B cell (primary cell): Measurements from ENCODE around the gene RHBDF1. TPM values are rescaled to one million over a fixed set of nuclear protein-coding genes. Genes with fewer than 3 reads are reported as not detected.

ENCODE experiments used
- ATAC-seq: fragments of 200-7000 bp; cut with Tn5 transposase; one replicate; pipeline ENCODE4 v1.10.0; 2021; ENCODE audit warnings: low read depth, mild to moderate bottlenecking, moderate number of reproducible peaks, moderate library complexity
- CTCF ChIA-PET: fragments of 350-600 bp; sonication (Branson Sonifier 250); formaldehyde crosslinking; loops from one replicate; lab custom pipeline; 2021; ENCODE audit warnings: antibody characterized with exemption, inconsistent platforms; lab: Charles Lee
- POLR2A ChIA-PET: fragments of 350-600 bp; sonication (Branson Sonifier 250); formaldehyde crosslinking; loops from one replicate; lab custom pipeline; 2021; ENCODE audit warnings: antibody characterized with exemption; lab: Charles Lee
- DNase-seq: peaks from one replicate; pipeline ENCODE4 v3.0.0; 2013
- H2AFZ ChIP-seq: 2 replicates; pipeline ENCODE4 v1.6.1; 2012; ENCODE audit warnings: mild to moderate bottlenecking, low read depth, low read length; ENCODE audit not compliant: insufficient read depth, poor library complexity, severe bottlenecking
- H3K27ac ChIP-seq, 2 donors: 1 replicate in 1 of 2; 2 replicates in 1 of 2; pipeline ENCODE4 v1.5.1; 2012 to 2013; ENCODE audit warnings: low read length in 2 of 2, mild to moderate bottlenecking in 2 of 2, moderate library complexity in 1 of 2
- H3K27me3 ChIP-seq, 4 experiments: fragments of 200-600 bp in 1 of 4; sonication (generic) in 1 of 4; replicated peaks in 1 of 4; 1 replicate in 2 of 4; 2 replicates in 2 of 4; pipeline versions ENCODE4 v1.6.1 to v1.7.0; 2013 to 2016; ENCODE audit warnings: low read length in 3 of 4, mild to moderate bottlenecking in 2 of 4, mixed read lengths in 1 of 4, moderate library complexity in 1 of 4; ENCODE audit not compliant: insufficient read depth in 4 of 4, control insufficient read depth in 3 of 4; ENCODE audit errors: control extremely low read depth in 1 of 4
- H3K36me3 ChIP-seq, 2 experiments: replicated peaks in 1 of 2; 1 replicate in 1 of 2; 2 replicates in 1 of 2; pipeline versions ENCODE4 v1.6.1 to v1.7.1; 2013; ENCODE audit warnings: low read length in 1 of 2; ENCODE audit not compliant: insufficient read depth in 2 of 2, control insufficient read depth in 1 of 2; ENCODE audit errors: control extremely low read depth in 1 of 2, extremely low read depth in 1 of 2
- H3K4me1 ChIP-seq, 2 donors: fragments of 200-600 bp in 1 of 2; sonication (generic) in 1 of 2; 1 replicate in 1 of 2; 2 replicates in 1 of 2; pipeline versions ENCODE4 v1.5.1 to v1.6.1; 2013 to 2017; ENCODE audit warnings: low read length in 2 of 2; ENCODE audit not compliant: control insufficient read depth in 2 of 2, insufficient read depth in 2 of 2
- H3K4me2 ChIP-seq: replicated peaks from 2 replicates; pipeline ENCODE3; 2012; ENCODE audit warnings: mild to moderate bottlenecking, low read depth, low read length; ENCODE audit not compliant: poor library complexity, severe bottlenecking
- H3K4me3 ChIP-seq, 5 experiments: fragments of 200-600 bp in 1 of 5; sonication (generic) in 1 of 5; 1 replicate in 3 of 5; 2 replicates in 2 of 5; pipeline versions ENCODE4 v1.5.1 to v1.7.0; 2011 to 2016; ENCODE audit warnings: low read length in 4 of 5, mild to moderate bottlenecking in 4 of 5, low read depth in 2 of 5, control low read depth in 1 of 5, moderate library complexity in 1 of 5; ENCODE audit not compliant: insufficient read depth in 1 of 5; ENCODE audit errors: control extremely low read depth in 1 of 5, extremely low read depth in 1 of 5
- H3K79me2 ChIP-seq: fragments of 200-600 bp; sonication (generic); one replicate; pipeline ENCODE4 v1.6.0; 2016; ENCODE audit warnings: low read length; ENCODE audit not compliant: control insufficient read depth, insufficient read depth
- H3K9ac ChIP-seq: fragments of 200-600 bp; sonication (generic); 2 replicates; pipeline ENCODE4 v1.6.1; 2017; ENCODE audit warnings: mild to moderate bottlenecking, low read length, moderate library complexity
- H3K9me3 ChIP-seq, 3 donors: one replicate each; pipeline versions ENCODE4 v1.6.1 to v1.7.1; 2013; ENCODE audit warnings: low read length in 2 of 3; ENCODE audit not compliant: control insufficient read depth in 2 of 3, insufficient read depth in 1 of 3; ENCODE audit errors: control extremely low read depth in 1 of 3
- H4K20me1 ChIP-seq: 2 replicates; pipeline ENCODE4 v1.6.0; 2012; ENCODE audit warnings: mild to moderate bottlenecking, low read length; ENCODE audit not compliant: insufficient read depth, control insufficient read depth, poor library complexity, severe bottlenecking
- H3K27ac Mint-ChIP-seq: one replicate; pipeline ENCODE4 v1.8.0; 2021; ENCODE audit warnings: mixed read lengths
- H3K27me3 Mint-ChIP-seq: one replicate; pipeline ENCODE4 v1.8.0; 2021; ENCODE audit warnings: mixed read lengths
- H3K4me1 Mint-ChIP-seq: one replicate; pipeline ENCODE4 v1.8.0; 2021; ENCODE audit warnings: mixed read lengths
- H3K4me3 Mint-ChIP-seq: one replicate; pipeline ENCODE4 v1.8.0; 2021; ENCODE audit warnings: mixed read lengths
- H3K9me3 Mint-ChIP-seq: one replicate; pipeline ENCODE4 v1.8.0; 2022; ENCODE audit warnings: mixed read lengths; ENCODE audit not compliant: insufficient read depth
- CTCF ChIP-seq: fragments of 200-600 bp; IDR thresholded peaks from one replicate; pipeline ENCODE4 v1.8.0; 2022; ENCODE audit warnings: antibody characterized with exemption, mild to moderate bottlenecking
- EZH2 ChIP-seq: IDR thresholded peaks from 2 replicates; pipeline ENCODE4 v1.6.1; 2012; ENCODE audit warnings: borderline replicate concordance, low read depth, mild to moderate bottlenecking, moderate library complexity, low read length; ENCODE audit not compliant: insufficient read depth, poor library complexity, severe bottlenecking
- WGBS: methylation state at CpG from one replicate; pipeline ENCODE4 v1.1.5; 2013; ENCODE audit warnings: missing lambda C conversion rate; ENCODE audit not compliant: insufficient coverage; 5-methylcytosine and 5-hydroxymethylcytosine counted together
- intact Hi-C: fragments of 100-400 bp; cut with micrococcal nuclease; formaldehyde crosslinking; loops from one replicate; pipeline ENCODE4 v1.10.0; 2022
- polyA plus RNA-seq: library from polyadenylated mRNA; depleted of rRNA; stranded (reverse); fragments of >200 nt; gene quantifications from 2 replicates; pipeline ENCODE4 v1.2.3, GENCODE V29; 2012
- total RNA-seq, 2 donors: library from RNA; stranded (reverse); fragments of 120-200 nt in 1 of 2; gene quantifications; 1 replicate in 1 of 2; 2 replicates in 1 of 2; pipeline versions ENCODE4 v1.2.3 to v1.2.4, GENCODE V29; 2013 to 2022

The RHBDF1 gene
- total and polyA plus RNA-seq, 2 donors (not counting 1 experiment from before 2014, with no cell fraction given), result 0.42 to 0.76 TPM

GRCh38 chr16:101586-101985 lies 29.2 kb upstream of the RHBDF1 start:
- H3K36me3 ChIP-seq, result peaks cover 0 to 20% of the 10 kb centered on the region in 2 experiments
- H3K27me3 Mint-ChIP-seq, result no peaks in the 10 kb centered on the region
- H3K79me2 ChIP-seq, result no peaks in the 10 kb centered on the region
- no peak overlapping the region for H3K4me3 Mint-ChIP-seq
- H3K9me3 Mint-ChIP-seq, result no peaks in the 10 kb centered on the region
- DNase-seq (no peak), ATAC-seq (no peak)
- H3K9me3 ChIP-seq, result no peaks in the 10 kb centered on the region
- TF ChIP-seq EZH2 (no peak), CTCF (no peak)
- no peak overlapping the region for H3K27ac ChIP-seq
- no peak overlapping the region for H3K27ac Mint-ChIP-seq
- peaks cover 6% of the 10 kb centered on the region for H3K4me1 Mint-ChIP-seq
- H2AFZ ChIP-seq, result no peak overlapping the region
- H3K4me1 ChIP-seq, result peaks cover 0 to 10% of the 10 kb centered on the region in 2 donors
- H3K9ac ChIP-seq, result no peak overlapping the region
- POLR2A ChIA-PET, result no interaction called here
- 100% methylated on average over 1 of the region's 6 CpGs for WGBS
- H3K4me2 ChIP-seq, result no peak overlapping the region
- CTCF ChIA-PET, result interaction anchor here (1.0 to 1.2 kb wide), 2 partner anchors 36 to 37 kb away, joined by 3 read pairs; no protein-coding TSS in a partner anchor
- intact Hi-C loops, result no loop called here
- peaks cover 11% of the 10 kb centered on the region for H4K20me1 ChIP-seq
- H3K27me3 ChIP-seq, result no peaks in the 10 kb centered on the region
- H3K4me3 ChIP-seq, result no peak overlapping the region

GRCh38 chr16:100989-101388 lies 28.6 kb upstream of the RHBDF1 start:
- ATAC-seq, result no peak

More at GRCh38 chr16:100989-101388, 28.6 kb upstream of the RHBDF1 start:
- TF ChIP-seq CTCF, result no peak
- no peak for TF ChIP-seq EZH2
- no peak for DNase-seq
- Histone ChIP-seq H3K9me3 (no peaks in the 10 kb centered on the region), H3K36me3 (peaks cover 0 to 20% of the 10 kb centered on the region in 2 experiments), H3K27me3 (no peaks in the 10 kb centered on the region), H3K79me2 (no peaks in the 10 kb centered on the region), H3K27ac (no peak overlapping the region), H3K4me2 (no peak overlapping the region), H4K20me1 (peaks cover 11% of the 10 kb centered on the region), H3K4me1 (peaks cover 0 to 10% of the 10 kb centered on the region in 2 donors), H3K4me3 (no peak overlapping the region), H2AFZ (no peak overlapping the region), H3K9ac (no peak overlapping the region)
- Mint-ChIP-seq H3K4me3 (no peak overlapping the region), H3K9me3 (no peaks in the 10 kb centered on the region), H3K4me1 (peaks cover 6% of the 10 kb centered on the region), H3K27me3 (no peaks in the 10 kb centered on the region), H3K27ac (no peak overlapping the region)
- CTCF ChIA-PET, result interaction anchor here (8.2 kb wide), 1 partner anchor 32 kb away, joined by 401 read pairs; the partner anchor contains the start of gene RHBDF1
- WGBS, result 96% methylated on average over 5 of the region's 5 CpGs
- POLR2A ChIA-PET, result no interaction called here
- intact Hi-C loops, result no loop called here
